ENCODE data around the gene NSD1. TPM values are rescaled to one million over a fixed set of nuclear protein-coding genes. Genes with fewer than 3 reads are reported as not detected.

Gene NSD1, protein sequence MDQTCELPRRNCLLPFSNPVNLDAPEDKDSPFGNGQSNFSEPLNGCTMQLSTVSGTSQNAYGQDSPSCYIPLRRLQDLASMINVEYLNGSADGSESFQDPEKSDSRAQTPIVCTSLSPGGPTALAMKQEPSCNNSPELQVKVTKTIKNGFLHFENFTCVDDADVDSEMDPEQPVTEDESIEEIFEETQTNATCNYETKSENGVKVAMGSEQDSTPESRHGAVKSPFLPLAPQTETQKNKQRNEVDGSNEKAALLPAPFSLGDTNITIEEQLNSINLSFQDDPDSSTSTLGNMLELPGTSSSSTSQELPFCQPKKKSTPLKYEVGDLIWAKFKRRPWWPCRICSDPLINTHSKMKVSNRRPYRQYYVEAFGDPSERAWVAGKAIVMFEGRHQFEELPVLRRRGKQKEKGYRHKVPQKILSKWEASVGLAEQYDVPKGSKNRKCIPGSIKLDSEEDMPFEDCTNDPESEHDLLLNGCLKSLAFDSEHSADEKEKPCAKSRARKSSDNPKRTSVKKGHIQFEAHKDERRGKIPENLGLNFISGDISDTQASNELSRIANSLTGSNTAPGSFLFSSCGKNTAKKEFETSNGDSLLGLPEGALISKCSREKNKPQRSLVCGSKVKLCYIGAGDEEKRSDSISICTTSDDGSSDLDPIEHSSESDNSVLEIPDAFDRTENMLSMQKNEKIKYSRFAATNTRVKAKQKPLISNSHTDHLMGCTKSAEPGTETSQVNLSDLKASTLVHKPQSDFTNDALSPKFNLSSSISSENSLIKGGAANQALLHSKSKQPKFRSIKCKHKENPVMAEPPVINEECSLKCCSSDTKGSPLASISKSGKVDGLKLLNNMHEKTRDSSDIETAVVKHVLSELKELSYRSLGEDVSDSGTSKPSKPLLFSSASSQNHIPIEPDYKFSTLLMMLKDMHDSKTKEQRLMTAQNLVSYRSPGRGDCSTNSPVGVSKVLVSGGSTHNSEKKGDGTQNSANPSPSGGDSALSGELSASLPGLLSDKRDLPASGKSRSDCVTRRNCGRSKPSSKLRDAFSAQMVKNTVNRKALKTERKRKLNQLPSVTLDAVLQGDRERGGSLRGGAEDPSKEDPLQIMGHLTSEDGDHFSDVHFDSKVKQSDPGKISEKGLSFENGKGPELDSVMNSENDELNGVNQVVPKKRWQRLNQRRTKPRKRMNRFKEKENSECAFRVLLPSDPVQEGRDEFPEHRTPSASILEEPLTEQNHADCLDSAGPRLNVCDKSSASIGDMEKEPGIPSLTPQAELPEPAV (N-terminal part only)
- total RNA-seq (2013; cell fraction: nucleolus; rRNA removed), result 210 and 218 TPM in 2 replicates
- total RNA-seq (2014; rRNA removed) (39.2 and 40.0 TPM in 2 replicates), total RNA-seq (2014; rRNA removed; fragmentation: Illumina TruSeq; extraction: Trizol) (35.8 and 38.5 TPM in 2 replicates), total RNA-seq (2021) (49.9 and 57.9 TPM in 2 replicates), polyA plus RNA-seq (2011; rRNA removed) (21.5 and 26.9 TPM in 2 replicates), polyA plus RNA-seq (2014; fragmentation: Illumina TruSeq; extraction: Trizol) (25.1 and 27.2 TPM in 2 replicates), polyA plus RNA-seq (2014; fragmentation: Nextera tagmentation; extraction: Ambion mirVana) (10 to 100 TPM in 1 of 2 experiments, 1 to 10 TPM in 1; 7.0 to 13.1 TPM), polyA plus RNA-seq (2014; rRNA removed) (20.5 and 23.8 TPM in 2 replicates), polyA plus RNA-seq (2016; fragmentation: Nextera tagmentation; extraction: Ambion mirVana) (10 to 100 TPM; 39.5 to 50.5 TPM), polyA minus RNA-seq (2011; rRNA and poly(A)+ RNA removed) (42.7 and 44.5 TPM in 2 replicates), Bru-seq, nascent RNA (percentile 81 among the genes with signal in this experiment), BruChase-seq, experiment 1, labeled RNA remaining after a 6-hour chase (percentile 83 among the genes with signal in this experiment), BruChase-seq, experiment 2, labeled RNA remaining after a 2-hour chase (percentile 81 among the genes with signal in this experiment)
- polyA plus RNA-seq (2011; ENCODE audit: low read depth), result 10.5 TPM
- polyA plus RNA-seq (2011; cell fraction: cytosol; rRNA removed), result 13.1 and 13.2 TPM in 2 replicates
- polyA plus RNA-seq (2011; cell fraction: nucleus; rRNA removed), result 27.2 and 34.1 TPM in 2 replicates
- polyA plus RNA-seq (2012), result 13.2 and 16.4 TPM in 2 replicates
- 18.0 and 18.8 TPM in 2 replicates for polyA minus RNA-seq (2011; cell fraction: cytosol; rRNA and poly(A)+ RNA removed)
- 50.7 and 102 TPM in 2 replicates for polyA minus RNA-seq (2011; cell fraction: nucleus; rRNA and poly(A)+ RNA removed)
- long read RNA-seq, experiment 1, partial matches to known transcripts, result 4 of 14 reads
- long read RNA-seq, experiment 1, other reads (novel, unspliced or antisense), result 8 of 14 reads
- long read RNA-seq, experiment 2, transcript NSD1-215 (2 exons, 1,414 nt), result major isoform, 5 of 53 reads
- long read RNA-seq, experiment 2, partial matches to known transcripts, result 15 of 53 reads
- long read RNA-seq, experiment 2, other reads (novel, unspliced or antisense), result 31 of 53 reads

DNA sequence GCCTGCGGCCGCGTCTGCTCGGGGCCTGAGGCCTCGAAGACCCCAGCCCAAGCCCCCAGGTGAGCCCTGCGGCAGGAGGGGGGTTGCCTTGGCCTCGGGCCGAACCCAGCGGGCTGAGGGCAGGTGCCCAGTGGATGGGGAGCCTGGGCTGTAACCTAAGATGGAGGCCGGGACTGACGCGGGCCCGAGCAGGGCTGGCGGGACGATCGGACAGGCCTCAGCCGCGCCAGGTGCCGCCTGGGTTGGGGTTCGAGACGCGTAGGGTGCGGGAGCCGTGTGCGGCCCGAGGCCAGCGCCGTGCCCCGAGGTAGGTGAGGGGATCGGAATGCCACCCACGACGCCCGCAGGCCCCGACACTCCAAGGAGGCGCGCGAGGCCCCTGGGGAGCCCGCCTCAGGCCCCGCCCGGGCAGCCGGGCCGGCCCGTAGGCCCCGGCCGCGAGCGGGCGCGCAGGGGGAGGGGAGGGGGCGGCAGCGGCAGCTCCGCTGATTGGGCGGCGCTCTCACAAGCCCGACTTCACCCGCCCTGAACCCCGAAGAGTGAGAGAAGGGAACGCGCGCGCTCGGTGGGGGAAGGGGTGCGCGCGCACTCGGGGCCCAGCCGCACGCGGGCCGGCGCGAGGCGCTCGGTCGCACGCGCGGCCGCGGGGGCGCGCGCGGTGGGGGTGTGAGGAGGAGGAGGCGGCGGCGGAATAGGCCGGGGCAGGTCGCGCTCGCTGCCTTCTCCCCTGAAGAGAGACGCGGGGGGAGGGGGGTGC, at the start of gene NSD1:
TSS of gene NSD1 (plus strand) at position 678 of the 757 bp plus-strand sequence. CDS start 1,331 bp downstream, outside the sequence.
- WGBS (ENCODE audit: insufficient coverage, insufficient replicate concordance, low lambda C conversion rate, missing lambda C conversion rate), result 5% methylated on average over 57 of the region's 93 CpGs
- ATAC-seq (peak; percentile 79), DNase-seq (ENCODE audit: low read depth, low spot score) (peak; percentile 42), FAIRE-seq (no peak)
- ChIA-PET POLR2A (interaction anchor here (0.5 to 2.8 kb wide), 4 partner anchors 19 to 306 kb away, joined by 3 to 11 read pairs (median 4); no protein-coding TSS in a partner anchor), SMC1A (ENCODE audit: uncharacterized antibody, unreplicated experiment) (interaction anchor here (4.2 kb wide), 1 partner anchor 44 kb away, joined by 13 read pairs; no protein-coding TSS in a partner anchor), RAD21 (ENCODE audit: unreplicated experiment) (interaction anchor here (1.4 to 1.6 kb wide), 2 partner anchors 19 to 21 kb away, joined by 5 to 6 read pairs; no protein-coding TSS in a partner anchor), CTCF (interaction anchor here (0.7 to 1.4 kb wide), 3 partner anchors 48 to 257 kb away, joined by 3 to 4 read pairs (median 4); no protein-coding TSS in a partner anchor)
- Histone ChIP-seq H3K4me2 (ENCODE audit: control insufficient read depth, insufficient read depth) (peak within 1 kb of the TSS; percentile 99), H3K27ac (ENCODE audit: control insufficient read depth, insufficient read depth) (peak within 1 kb of the TSS; percentile 83), H3K4me3 (peak within 1 kb of the TSS; percentile 78), H3K79me2 (ENCODE audit: control insufficient read depth, insufficient read depth, low read length) (peaks cover 42% of the 10 kb centered on the region), H3K36me3 (ENCODE audit: control insufficient read depth in 2 of 2, insufficient read depth in 2 of 2, low read length in 1 of 2) (peaks cover 0 to 13% of the 10 kb centered on the region in 2 experiments; a peak in 1 of 4 replicates), H3K9ac (ENCODE audit: control insufficient read depth, insufficient read depth, low read length) (peak within 1 kb of the TSS; percentile 88), H3K4me1 (ENCODE audit: control insufficient read depth, insufficient read depth, low read length) (peaks cover 27% of the 10 kb centered on the region), H3K9me3 (replicated peaks; ENCODE audit: control insufficient read depth, insufficient read depth, low read length) (no peaks in the 10 kb centered on the region), H3K27me3 (replicated peaks in 1 of 2; ENCODE audit: control insufficient read depth in 2 of 2, insufficient read depth in 2 of 2, low read length in 1 of 2) (no peaks in the 10 kb centered on the region), H2AFZ (ENCODE audit: control insufficient read depth, low read depth, low read length) (peak within 1 kb of the TSS; percentile 91), H4K20me1 (ENCODE audit: control insufficient read depth, insufficient read depth) (no peaks in the 10 kb centered on the region)
- intact Hi-C loops (cut with micrococcal nuclease; ENCODE audit: unreplicated experiment) (no loop called here), in situ Hi-C loops (cut with MboI) (no loop called here)
- TSS peak; percentile 81 for BruUV-seq (replicated peaks)
- TF ChIP-seq, protein P1, sequence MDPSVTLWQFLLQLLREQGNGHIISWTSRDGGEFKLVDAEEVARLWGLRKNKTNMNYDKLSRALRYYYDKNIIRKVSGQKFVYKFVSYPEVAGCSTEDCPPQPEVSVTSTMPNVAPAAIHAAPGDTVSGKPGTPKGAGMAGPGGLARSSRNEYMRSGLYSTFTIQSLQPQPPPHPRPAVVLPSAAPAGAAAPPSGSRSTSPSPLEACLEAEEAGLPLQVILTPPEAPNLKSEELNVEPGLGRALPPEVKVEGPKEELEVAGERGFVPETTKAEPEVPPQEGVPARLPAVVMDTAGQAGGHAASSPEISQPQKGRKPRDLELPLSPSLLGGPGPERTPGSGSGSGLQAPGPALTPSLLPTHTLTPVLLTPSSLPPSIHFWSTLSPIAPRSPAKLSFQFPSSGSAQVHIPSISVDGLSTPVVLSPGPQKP (IDR thresholded peaks at IDR 0.05; ENCODE audit: low read depth, low read length), result no peak
- no peak for TF ChIP-seq MYB (IDR thresholded peaks at IDR 0.05; ENCODE audit: borderline replicate concordance, low read depth, low read length)
- no peak for TF ChIP-seq GABPA (IDR thresholded peaks at IDR 0.05; ENCODE audit: low read depth)
- no peak for TF ChIP-seq RELA (IDR thresholded peaks at IDR 0.05; ENCODE audit: borderline replicate concordance, partially characterized antibody)
- TF ChIP-seq, protein P2, sequence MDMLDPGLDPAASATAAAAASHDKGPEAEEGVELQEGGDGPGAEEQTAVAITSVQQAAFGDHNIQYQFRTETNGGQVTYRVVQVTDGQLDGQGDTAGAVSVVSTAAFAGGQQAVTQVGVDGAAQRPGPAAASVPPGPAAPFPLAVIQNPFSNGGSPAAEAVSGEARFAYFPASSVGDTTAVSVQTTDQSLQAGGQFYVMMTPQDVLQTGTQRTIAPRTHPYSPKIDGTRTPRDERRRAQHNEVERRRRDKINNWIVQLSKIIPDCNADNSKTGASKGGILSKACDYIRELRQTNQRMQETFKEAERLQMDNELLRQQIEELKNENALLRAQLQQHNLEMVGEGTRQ (IDR thresholded peaks at IDR 0.05; ENCODE audit: borderline replicate concordance, low read depth, low read length), result no peak; the same call in 1 of the 2 replicates
- TF ChIP-seq ZNF217 (IDR thresholded peaks at IDR 0.05), result peak; percentile 57; the same call in 1 of the 2 replicates
- no peak for TF ChIP-seq ETV6 (conservative IDR thresholded peaks at IDR 0.05 in 1 of 2, IDR thresholded peaks at IDR 0.05 in 1 of 2; ENCODE audit: borderline replicate concordance in 1 of 2, low read depth in 1 of 2)
- no peak for TF ChIP-seq IRF4 (IDR thresholded peaks at IDR 0.05; ENCODE audit: low read depth, low read length)
- TF ChIP-seq, protein P3, sequence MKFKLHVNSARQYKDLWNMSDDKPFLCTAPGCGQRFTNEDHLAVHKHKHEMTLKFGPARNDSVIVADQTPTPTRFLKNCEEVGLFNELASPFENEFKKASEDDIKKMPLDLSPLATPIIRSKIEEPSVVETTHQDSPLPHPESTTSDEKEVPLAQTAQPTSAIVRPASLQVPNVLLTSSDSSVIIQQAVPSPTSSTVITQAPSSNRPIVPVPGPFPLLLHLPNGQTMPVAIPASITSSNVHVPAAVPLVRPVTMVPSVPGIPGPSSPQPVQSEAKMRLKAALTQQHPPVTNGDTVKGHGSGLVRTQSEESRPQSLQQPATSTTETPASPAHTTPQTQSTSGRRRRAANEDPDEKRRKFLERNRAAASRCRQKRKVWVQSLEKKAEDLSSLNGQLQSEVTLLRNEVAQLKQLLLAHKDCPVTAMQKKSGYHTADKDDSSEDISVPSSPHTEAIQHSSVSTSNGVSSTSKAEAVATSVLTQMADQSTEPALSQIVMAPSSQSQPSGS (IDR thresholded peaks at IDR 0.05; ENCODE audit: low read length), result no peak
